SHP77 treated with DMSO at 0.1 percent for 48 hours (cell line): Measurements from ENCODE around the gene ANKRD34A.

ENCODE experiments used
- DNase-seq: peaks from one replicate; lab custom pipeline; 2025; lab: John Stamatoyannopoulos, UW

The ANKRD34A gene

GRCh38 chr1:145965119-145965744 lies 857 bp upstream of the ANKRD34A start:
- DNase-seq = no peak

GRCh38 chr1:145963265-145964019 lies 933 bp downstream of the ANKRD34A start:
- DNase-seq = peak; percentile 77

- DNase-seq = peak; percentile 62
These were observed 1.9 kb downstream of the ANKRD34A start for GRCh38 chr1:145962157-145963102.

GRCh38 chr1:145961425-145962156 lies 2.8 kb downstream of the ANKRD34A start:
- DNase-seq = no peak

GRCh38 chr1:145961109-145961424 lies 3.3 kb downstream of the ANKRD34A start:
- DNase-seq = no peak

GRCh38 chr1:145960468-145961108 lies 3.8 kb downstream of the ANKRD34A start:
- peak; percentile 94 for DNase-seq

- DNase-seq = no peak
These were observed 4.4 kb downstream of the ANKRD34A start for GRCh38 chr1:145959957-145960467.

GRCh38 chr1:145959333-145959732 lies 5.0 kb downstream of the ANKRD34A start:
- no peak for DNase-seq

GRCh38 chr1:145958734-145959133 lies 5.6 kb downstream of the ANKRD34A start:
- no peak for DNase-seq

- peak; percentile 100 for DNase-seq
These were observed 6.7 kb downstream of the ANKRD34A start, which contains the start of gene LIX1L for GRCh38 chr1:145957443-145958319. LIX1L (minus strand) TSS chr1:145958017; CDS start chr1:145957927, 90 bp downstream.

- DNase-seq = peak; percentile 66
These were observed 7.5 kb downstream of the ANKRD34A start for GRCh38 chr1:145956781-145957442.

GRCh38 chr1:145956361-145956760 lies 8.0 kb downstream of the ANKRD34A start:
- no peak for DNase-seq

GRCh38 chr1:145955436-145955835 lies 8.9 kb downstream of the ANKRD34A start:
- DNase-seq = no peak

GRCh38 chr1:145953861-145954260 lies 10.5 kb downstream of the ANKRD34A start:
- DNase-seq = no peak

- DNase-seq = no peak
These were observed 11.5 kb downstream of the ANKRD34A start for GRCh38 chr1:145952903-145953302.

- no peak for DNase-seq
These were observed 12.8 kb downstream of the ANKRD34A start for GRCh38 chr1:145951526-145951925.

GRCh38 chr1:145949219-145949618 lies 15.2 kb downstream of the ANKRD34A start:
- no peak for DNase-seq

GRCh38 chr1:145947551-145947950 lies 16.8 kb downstream of the ANKRD34A start:
- no peak for DNase-seq

GRCh38 chr1:145946477-145946986 lies 17.8 kb downstream of the ANKRD34A start:
- no peak for DNase-seq
